ENCODE data around the gene PRKRA. TPM values are rescaled to one million over a fixed set of nuclear protein-coding genes. Genes with fewer than 3 reads are reported as not detected.

Gene PRKRA
- total and polyA plus RNA-seq, 2 of the 8 experiments (the other 6 are each of a cell fraction or from before 2014, with no cell fraction given), result 25.4 to 60.4 TPM

DNA sequence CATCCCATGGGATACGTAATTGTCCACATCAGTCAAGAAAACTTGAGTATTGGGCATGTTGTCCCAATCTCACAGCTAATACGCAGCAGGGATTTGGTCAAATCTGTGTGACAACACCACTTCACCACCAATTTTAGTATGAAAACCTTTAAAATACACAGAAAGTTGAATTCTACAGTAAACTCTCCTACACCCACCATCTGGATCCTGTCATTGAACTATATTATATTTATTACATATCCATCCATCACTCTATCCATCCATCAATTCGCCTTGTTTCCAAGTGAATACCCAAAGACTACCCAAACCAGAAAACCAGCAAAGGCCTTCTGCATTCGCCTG lies 28.3 kb upstream of the PRKRA start (continued):
- TF ChIP-seq, protein P1, sequence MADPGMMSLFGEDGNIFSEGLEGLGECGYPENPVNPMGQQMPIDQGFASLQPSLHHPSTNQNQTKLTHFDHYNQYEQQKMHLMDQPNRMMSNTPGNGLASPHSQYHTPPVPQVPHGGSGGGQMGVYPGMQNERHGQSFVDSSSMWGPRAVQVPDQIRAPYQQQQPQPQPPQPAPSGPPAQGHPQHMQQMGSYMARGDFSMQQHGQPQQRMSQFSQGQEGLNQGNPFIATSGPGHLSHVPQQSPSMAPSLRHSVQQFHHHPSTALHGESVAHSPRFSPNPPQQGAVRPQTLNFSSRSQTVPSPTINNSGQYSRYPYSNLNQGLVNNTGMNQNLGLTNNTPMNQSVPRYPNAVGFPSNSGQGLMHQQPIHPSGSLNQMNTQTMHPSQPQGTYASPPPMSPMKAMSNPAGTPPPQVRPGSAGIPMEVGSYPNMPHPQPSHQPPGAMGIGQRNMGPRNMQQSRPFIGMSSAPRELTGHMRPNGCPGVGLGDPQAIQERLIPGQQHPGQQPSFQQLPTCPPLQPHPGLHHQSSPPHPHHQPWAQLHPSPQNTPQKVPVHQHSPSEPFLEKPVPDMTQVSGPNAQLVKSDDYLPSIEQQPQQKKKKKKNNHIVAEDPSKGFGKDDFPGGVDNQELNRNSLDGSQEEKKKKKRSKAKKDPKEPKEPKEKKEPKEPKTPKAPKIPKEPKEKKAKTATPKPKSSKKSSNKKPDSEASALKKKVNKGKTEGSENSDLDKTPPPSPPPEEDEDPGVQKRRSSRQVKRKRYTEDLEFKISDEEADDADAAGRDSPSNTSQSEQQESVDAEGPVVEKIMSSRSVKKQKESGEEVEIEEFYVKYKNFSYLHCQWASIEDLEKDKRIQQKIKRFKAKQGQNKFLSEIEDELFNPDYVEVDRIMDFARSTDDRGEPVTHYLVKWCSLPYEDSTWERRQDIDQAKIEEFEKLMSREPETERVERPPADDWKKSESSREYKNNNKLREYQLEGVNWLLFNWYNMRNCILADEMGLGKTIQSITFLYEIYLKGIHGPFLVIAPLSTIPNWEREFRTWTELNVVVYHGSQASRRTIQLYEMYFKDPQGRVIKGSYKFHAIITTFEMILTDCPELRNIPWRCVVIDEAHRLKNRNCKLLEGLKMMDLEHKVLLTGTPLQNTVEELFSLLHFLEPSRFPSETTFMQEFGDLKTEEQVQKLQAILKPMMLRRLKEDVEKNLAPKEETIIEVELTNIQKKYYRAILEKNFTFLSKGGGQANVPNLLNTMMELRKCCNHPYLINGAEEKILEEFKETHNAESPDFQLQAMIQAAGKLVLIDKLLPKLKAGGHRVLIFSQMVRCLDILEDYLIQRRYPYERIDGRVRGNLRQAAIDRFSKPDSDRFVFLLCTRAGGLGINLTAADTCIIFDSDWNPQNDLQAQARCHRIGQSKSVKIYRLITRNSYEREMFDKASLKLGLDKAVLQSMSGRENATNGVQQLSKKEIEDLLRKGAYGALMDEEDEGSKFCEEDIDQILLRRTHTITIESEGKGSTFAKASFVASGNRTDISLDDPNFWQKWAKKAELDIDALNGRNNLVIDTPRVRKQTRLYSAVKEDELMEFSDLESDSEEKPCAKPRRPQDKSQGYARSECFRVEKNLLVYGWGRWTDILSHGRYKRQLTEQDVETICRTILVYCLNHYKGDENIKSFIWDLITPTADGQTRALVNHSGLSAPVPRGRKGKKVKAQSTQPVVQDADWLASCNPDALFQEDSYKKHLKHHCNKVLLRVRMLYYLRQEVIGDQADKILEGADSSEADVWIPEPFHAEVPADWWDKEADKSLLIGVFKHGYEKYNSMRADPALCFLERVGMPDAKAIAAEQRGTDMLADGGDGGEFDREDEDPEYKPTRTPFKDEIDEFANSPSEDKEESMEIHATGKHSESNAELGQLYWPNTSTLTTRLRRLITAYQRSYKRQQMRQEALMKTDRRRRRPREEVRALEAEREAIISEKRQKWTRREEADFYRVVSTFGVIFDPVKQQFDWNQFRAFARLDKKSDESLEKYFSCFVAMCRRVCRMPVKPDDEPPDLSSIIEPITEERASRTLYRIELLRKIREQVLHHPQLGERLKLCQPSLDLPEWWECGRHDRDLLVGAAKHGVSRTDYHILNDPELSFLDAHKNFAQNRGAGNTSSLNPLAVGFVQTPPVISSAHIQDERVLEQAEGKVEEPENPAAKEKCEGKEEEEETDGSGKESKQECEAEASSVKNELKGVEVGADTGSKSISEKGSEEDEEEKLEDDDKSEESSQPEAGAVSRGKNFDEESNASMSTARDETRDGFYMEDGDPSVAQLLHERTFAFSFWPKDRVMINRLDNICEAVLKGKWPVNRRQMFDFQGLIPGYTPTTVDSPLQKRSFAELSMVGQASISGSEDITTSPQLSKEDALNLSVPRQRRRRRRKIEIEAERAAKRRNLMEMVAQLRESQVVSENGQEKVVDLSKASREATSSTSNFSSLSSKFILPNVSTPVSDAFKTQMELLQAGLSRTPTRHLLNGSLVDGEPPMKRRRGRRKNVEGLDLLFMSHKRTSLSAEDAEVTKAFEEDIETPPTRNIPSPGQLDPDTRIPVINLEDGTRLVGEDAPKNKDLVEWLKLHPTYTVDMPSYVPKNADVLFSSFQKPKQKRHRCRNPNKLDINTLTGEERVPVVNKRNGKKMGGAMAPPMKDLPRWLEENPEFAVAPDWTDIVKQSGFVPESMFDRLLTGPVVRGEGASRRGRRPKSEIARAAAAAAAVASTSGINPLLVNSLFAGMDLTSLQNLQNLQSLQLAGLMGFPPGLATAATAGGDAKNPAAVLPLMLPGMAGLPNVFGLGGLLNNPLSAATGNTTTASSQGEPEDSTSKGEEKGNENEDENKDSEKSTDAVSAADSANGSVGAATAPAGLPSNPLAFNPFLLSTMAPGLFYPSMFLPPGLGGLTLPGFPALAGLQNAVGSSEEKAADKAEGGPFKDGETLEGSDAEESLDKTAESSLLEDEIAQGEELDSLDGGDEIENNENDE (IDR thresholded peaks at IDR 0.05; ENCODE audit: insufficient replicate concordance, low read length), result no peak
- no peak for TF ChIP-seq RNF2 (IDR thresholded peaks at IDR 0.05; ENCODE audit: borderline replicate concordance, low read depth, low read length, missing control alignments, poor library complexity, severe bottlenecking)
- TF ChIP-seq, protein P2, sequence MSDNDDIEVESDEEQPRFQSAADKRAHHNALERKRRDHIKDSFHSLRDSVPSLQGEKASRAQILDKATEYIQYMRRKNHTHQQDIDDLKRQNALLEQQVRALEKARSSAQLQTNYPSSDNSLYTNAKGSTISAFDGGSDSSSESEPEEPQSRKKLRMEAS (IDR thresholded peaks at IDR 0.05), result no peak
- TF ChIP-seq, protein P3, sequence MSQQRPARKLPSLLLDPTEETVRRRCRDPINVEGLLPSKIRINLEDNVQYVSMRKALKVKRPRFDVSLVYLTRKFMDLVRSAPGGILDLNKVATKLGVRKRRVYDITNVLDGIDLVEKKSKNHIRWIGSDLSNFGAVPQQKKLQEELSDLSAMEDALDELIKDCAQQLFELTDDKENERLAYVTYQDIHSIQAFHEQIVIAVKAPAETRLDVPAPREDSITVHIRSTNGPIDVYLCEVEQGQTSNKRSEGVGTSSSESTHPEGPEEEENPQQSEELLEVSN (IDR thresholded peaks at IDR 0.05), result no peak
- TF ChIP-seq EP300 (IDR thresholded peaks at IDR 0.05; ENCODE audit: borderline replicate concordance in 1 of 2, low read depth in 2 of 2, low read length in 2 of 2), result no peak
- no peak for TF ChIP-seq KDM4A (IDR thresholded peaks at IDR 0.05; ENCODE audit: low read depth, low read length, severe bottlenecking)
- TF ChIP-seq HDAC2 (IDR thresholded peaks at IDR 0.05; ENCODE audit: borderline replicate concordance in 1 of 2, low read depth in 2 of 2, low read length in 2 of 2), result no peak
- no peak for TF ChIP-seq RFX5 (IDR thresholded peaks at IDR 0.05; ENCODE audit: borderline replicate concordance, low read depth, low read length)
- TF ChIP-seq BACH1 (IDR thresholded peaks at IDR 0.05; ENCODE audit: low read length), result no peak
- TF ChIP-seq POLR2A (IDR thresholded peaks at IDR 0.05; ENCODE audit: control extremely low read depth in 1 of 2, low read depth in 2 of 2, low read length in 2 of 2), result no peak

Measured in H1 (cell line).